ENCODE measurements around the gene FBXO47.

DNA sequence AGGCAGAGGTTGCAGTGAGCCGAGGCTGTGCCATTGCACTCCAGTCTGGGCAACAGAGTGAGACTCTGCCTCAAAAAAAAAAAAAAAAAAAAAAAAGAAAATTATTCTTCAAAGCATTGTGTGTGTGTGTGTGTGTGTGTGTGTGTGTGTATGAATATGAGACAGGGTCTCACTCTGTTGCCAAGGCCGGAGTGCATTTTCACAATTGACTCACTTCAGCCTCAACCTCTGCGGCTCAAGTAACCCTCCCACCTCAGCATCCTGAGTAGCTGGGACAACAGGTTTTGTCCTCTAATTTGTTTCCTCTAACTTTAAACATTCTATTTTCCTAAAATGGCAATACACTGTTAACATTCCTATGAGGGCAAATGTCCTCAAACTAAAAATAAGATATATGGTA, 7.7 kb downstream of the FBXO47 start:
- TF ChIP-seq CTCF (IDR thresholded peaks at IDR 0.05) (no peak), POLR2A (IDR thresholded peaks at IDR 0.05; ENCODE audit: low read depth) (no peak), POLR2AphosphoS5 (IDR thresholded peaks at IDR 0.05) (no peak), EP300 (IDR thresholded peaks at IDR 0.05) (no peak)

All from esophagus muscularis mucosa (tissue), 4 donors.